Hepatocyte (in vitro differentiated cells): Measurements from ENCODE around the gene WNK4.

Experiments used
- CTCF ChIP-seq: fragments of 200-600 bp; sonication (generic); IDR thresholded peaks from 2 replicates; pipeline ENCODE4 v1.5.1; 2016; ENCODE audit warnings: antibody characterized with exemption, mild to moderate bottlenecking; ENCODE audit not compliant: poor library complexity
- EZH2 ChIP-seq: fragments of 200-600 bp; sonication (generic); IDR thresholded peaks from 2 replicates; pipeline ENCODE4 v1.6.1; 2016; ENCODE audit warnings: antibody characterized with exemption, mild to moderate bottlenecking, borderline replicate concordance

DNA sequence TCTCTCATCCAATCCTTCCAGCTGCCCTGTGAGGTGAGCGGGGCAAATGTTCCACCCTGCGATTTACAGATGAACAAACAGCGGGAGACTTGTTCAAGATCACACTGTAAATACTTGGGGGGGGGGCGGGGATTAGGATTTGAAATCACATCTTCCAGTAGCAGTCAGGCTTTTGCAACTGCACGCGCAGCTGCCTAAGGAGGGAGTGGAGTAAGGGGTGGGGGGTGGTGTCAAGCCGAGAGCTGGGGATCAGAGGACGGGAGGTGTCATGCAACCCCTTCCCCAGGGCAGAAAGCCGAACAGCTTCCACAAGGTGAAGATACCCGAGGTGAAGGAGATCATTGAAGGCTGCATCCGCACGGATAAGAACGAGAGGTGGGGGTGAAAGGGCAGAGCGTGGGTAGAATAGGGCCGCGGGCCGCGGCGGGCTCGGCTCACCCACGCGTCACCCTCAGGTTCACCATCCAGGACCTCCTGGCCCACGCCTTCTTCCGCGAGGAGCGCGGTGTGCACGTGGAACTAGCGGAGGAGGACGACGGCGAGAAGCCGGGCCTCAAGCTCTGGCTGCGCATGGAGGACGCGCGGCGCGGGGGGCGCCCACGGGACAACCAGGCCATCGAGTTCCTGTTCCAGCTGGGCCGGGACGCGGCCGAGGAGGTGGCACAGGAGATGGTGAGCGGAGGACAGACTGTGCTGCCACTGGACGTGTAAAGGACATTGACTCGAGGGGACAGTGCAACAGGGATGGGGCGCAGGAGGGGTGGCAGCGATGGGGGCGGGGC is 4.6 kb downstream of the WNK4 start:
- TF ChIP-seq EZH2 (no peak), CTCF (no peak)
